DMS114 treated with DMSO at 0.1 percent for 48 hours (cell line): Measurements from ENCODE around the gene HS3ST3A1.

ENCODE experiments used
- DNase-seq: peaks from one replicate; lab custom pipeline; 2025; ENCODE audit not compliant: unreplicated experiment; lab: John Stamatoyannopoulos, UW

The HS3ST3A1 gene

DNA sequence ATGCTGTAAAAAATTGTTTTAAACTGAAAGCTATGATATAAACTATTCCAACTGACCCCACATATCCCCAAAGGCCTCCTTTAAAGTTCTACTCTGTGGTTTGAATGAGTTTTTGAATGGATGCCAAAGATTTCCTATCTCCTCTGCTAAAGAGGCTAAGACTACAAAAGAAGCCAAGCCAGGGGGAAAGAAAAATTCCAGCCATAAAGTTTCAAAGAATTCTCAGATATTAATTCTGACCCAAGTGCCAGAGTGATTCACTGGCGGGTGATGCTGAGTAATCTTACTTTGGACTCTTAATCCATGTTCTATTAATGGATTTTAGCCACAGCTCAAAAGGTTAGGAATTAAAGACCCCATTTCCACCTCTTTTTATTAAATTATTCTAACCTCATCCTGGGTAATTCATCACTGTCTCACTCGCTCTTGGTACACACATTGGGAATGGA lies 60.7 kb downstream of the HS3ST3A1 start:
- no peak for DNase-seq

DNA sequence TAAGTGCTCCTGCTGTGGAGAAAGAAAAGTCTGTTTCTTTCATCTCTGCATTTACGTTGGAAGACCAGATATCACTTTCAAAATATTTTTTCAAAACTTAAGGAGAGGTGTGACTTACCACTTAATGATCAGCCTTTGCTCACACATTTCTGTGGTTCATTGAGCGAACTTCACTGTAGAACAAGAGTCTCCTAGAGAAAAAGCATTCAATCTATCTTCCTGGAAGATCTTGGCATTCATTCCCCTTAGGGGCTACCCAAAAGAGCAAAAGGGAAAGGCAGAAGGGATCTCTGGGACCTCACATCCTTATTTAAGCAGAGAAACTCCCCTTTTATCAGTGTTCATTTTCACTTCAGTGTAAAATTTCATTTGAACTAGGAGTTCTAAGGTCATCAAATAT lies 61.2 kb downstream of the HS3ST3A1 start:
- DNase-seq = no peak

DNA sequence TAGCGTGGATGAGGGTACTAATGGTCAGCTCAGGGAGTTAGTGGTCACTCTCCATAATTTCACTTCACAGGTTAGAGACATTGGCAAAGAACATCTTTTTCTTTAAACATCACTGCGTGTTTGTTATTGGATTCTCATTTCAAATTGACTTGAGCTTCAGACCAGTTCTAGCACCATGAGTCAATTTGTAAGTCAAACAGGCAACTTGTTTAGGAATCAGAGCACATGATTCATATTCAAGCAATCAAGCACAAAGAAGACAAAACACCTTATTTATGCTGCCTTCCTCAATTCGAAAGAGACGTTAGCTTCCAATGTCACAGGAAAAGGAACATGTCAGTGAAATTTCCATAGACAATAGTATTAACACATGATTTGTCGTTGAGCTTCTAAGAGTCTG lies 62.3 kb downstream of the HS3ST3A1 start:
- DNase-seq = no peak

- no peak for DNase-seq
These were observed 62.8 kb downstream of the HS3ST3A1 start for GRCh38 chr17:13538841-13539411.

DNA sequence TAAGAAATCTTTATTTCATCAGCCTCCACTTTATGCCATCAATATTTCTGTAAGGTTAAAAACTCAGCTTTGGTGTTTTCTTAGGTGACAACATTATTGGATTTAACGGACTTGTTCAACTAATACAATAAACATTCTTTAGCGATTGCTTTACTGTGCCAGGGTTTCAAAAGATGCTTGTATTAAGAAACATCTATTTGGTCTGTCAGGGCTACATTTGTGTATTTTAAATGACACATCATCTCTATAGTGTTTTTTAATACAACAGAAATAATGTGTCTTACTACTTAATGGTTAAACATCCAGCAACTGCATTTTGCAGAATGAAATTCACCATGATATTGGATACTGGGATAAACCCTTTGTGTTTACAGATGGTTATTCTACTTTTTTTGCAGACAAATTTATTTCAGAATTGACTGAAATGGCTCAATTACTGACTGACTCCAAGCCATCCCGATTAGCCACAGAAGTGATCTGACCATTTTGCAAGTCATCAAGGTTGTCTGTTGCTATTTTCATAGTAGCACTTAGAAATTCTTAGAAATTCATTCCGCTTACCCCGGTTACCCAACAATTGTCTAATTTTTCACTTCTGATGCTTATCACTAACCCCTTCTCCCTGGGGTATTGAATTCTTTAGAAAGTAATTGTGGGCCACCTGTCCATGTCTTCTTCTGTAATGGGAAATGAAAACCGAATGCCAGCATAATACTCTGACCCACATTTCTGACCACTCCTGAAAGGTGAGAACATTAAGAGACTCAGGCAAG lies 63.7 kb downstream of the HS3ST3A1 start:
- DNase-seq = no peak

- no peak for DNase-seq
These were observed 64.5 kb downstream of the HS3ST3A1 start for GRCh38 chr17:13537167-13537731.

- DNase-seq = no peak
These were observed 66.8 kb downstream of the HS3ST3A1 start for GRCh38 chr17:13534946-13535345.

DNA sequence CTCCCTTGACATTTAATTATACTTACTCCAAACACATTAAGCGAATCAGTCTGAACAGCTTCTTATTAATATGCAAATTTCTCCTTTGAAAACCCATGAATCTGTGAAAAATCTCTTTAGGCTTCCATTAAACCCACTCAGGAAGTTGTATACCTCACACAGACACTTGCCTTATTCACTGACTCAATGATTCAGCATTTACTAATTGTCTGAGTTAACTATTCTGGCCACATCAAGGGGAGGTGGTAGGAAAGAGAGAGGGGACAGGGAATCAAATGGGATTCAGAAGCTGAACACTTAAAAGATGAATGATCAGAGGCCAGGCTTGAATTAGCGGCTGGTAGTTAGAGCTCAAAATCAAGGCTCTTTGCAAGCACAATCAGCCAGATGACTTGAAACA lies 70.0 kb downstream of the HS3ST3A1 start:
- no peak for DNase-seq

- DNase-seq = no peak
These were observed 75.9 kb downstream of the HS3ST3A1 start for GRCh38 chr17:13525876-13526275.

DNA sequence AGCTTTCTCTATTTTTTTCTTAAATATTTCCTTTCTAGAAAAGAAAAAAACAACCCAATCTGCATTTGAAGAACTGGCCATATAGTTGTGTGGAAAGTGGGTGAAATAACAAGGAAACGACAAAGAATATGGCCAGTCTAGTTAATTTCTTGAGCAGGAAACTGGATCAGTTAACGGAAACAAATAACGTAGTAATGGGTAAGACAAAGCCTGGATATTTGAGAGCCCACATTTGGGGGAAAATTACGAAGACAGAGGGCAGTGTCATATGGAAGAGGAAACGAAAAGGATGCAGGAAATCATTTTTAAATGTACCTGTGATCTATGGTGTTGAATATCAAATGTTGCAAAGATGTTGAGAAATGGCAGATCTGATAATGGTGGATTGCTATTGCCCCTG lies 78.6 kb downstream of the HS3ST3A1 start:
- DNase-seq = no peak

- DNase-seq = no peak
These were observed 79.0 kb downstream of the HS3ST3A1 start for GRCh38 chr17:13522749-13523148.

DNA sequence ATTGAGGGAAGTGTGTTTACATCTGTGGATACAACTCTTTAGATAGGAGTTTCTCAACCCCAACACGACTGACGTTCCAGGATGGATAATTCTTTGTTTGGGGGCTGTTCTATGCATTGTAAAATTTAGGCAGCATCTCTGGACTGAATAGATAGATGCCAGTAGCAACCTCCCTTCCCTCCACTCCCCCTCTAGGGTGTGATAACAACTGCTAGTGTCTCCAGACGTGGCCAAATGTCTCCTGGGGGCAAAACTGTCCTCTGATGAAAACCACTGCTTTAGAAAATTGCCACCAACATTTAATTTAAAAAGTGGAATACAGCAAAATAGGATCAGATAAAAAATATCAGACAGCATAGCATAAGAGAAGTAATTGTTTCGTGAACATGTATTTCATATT lies 79.9 kb downstream of the HS3ST3A1 start:
- no peak for DNase-seq

DNA sequence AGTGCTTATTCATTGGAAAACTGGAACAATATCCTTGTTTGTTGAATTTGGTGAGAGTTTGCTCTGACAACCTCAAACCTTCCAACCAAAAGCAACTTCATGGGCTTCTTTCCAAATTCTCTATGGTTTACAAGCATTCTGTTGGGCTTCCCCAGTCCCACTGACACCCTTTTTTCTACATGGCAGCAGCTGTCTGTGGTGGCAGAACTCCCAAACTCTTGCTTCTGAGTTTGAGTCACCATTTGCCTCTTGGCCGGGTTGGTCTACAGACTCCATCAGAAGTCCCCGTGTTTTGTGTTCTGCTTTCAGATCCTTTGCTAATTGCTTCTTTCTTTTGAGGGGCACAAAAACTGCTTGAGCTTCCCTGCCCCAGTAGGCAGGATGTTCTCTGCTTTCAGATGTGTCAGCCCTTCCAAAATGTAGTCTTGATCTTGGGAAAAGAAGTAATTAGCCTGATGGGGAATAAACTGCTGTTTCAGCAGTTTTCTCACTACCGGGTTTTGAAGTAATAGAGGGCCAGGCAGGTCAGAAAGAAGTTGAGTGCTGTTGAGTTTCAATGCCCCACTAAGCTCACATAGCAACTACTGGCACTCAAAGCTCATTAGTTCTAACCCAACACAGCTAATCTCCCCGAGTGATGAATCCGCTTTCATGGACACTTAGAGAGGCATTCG lies 80.7 kb downstream of the HS3ST3A1 start:
- no peak for DNase-seq

- DNase-seq = no peak
These were observed 83.3 kb downstream of the HS3ST3A1 start for GRCh38 chr17:13518261-13519000.

DNA sequence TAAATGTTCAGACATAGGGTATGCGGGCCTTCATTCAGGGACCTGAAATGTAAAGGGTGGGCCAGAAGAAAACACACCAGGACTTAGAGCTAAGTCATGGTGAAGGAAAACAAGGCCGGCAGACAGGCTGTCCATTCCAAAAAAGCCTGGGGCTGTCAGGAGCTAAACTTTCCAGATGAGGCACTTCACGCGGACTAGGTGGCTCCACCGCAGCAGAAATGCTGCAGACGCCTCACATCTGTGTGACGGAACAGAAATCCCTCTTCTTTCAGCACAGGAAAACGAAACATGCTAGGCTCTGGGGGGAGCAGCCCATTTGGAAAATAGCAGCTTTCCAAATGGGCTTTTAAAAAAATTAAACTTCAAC lies 88.7 kb downstream of the HS3ST3A1 start:
- no peak for DNase-seq

DNA sequence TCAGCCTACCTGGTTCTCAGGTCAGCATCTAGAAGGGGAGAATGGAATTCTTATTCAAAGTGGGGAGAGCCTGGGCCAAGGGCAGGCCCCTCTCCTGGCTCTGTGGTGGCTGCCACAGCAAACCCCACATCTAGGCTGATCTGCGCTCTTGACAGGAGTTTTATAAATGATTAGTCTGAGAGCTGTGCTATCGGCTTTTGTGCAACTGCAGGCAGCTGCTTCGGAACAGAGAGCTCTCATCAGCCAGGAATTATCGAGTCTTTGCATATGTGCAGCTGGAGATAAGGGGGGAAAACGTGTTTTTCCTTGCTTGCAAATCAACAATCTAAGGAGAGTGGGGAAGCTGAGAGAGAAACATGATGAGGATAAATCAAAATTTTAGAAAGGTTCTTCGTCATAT lies 91.7 kb downstream of the HS3ST3A1 start:
- DNase-seq = no peak

GRCh38 chr17:13509527-13509926 lies 92.2 kb downstream of the HS3ST3A1 start:
- DNase-seq = no peak

DNA sequence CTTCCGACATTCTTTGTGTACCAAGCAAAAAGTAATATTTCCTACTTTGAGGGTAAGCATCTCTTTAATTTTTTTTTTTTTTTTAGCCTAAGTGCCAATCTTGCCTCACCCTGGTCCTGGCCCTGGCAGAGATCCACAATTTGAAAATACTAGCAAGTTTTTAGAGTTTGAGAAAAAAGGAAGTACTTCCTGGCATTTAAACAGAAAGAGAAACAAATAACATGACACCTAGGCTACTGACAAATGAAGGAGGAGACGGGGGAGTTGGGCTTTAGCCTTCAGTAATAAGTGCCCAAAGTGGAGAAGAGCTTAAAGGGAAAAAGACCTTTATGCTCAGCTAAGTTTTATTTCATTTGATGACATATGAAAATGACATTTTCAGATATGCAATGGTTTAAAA lies 92.8 kb downstream of the HS3ST3A1 start:
- DNase-seq = no peak

- DNase-seq = no peak
These were observed 98.2 kb downstream of the HS3ST3A1 start for GRCh38 chr17:13503526-13503925.

GRCh38 chr17:13502263-13502662 lies 99.5 kb downstream of the HS3ST3A1 start:
- no peak for DNase-seq

DNA sequence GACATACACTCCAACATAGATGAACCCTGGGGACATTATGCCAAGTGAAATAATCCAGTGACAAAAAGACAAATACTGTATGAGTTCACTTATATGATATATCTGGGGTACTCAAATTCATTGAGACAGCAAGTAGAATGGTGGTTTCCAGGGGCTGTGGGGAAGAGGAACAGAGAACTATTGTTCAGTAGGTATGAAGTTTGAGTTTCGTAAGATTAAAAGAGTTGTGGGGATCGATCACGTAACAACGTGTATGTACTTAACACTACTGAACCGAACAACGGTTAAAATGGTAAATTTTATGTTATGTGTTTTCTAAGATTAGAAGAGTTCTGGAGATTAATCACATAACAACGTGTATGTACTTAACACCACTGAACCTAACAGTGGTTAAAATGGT lies 100.8 kb downstream of the HS3ST3A1 start:
- DNase-seq = no peak
